Activated CD8-positive, alpha-beta T cell treated with anti-CD3 and anti-CD28 coated beads for 36 hours (primary cell): Measurements from ENCODE around the gene SLC30A4. TPM values are rescaled to one million over a fixed set of nuclear protein-coding genes. Genes with fewer than 3 reads are reported as not detected.

ENCODE experiments used
- ATAC-seq: fragments of 200-7000 bp; cut with Tn5 transposase; one replicate; pipeline ENCODE4 v1.10.0; 2021; ENCODE audit warnings: mild to moderate bottlenecking, moderate library complexity
- CTCF ChIA-PET: fragments of 350-600 bp; sonication (Branson Sonifier 250); formaldehyde crosslinking; loops from one replicate; lab custom pipeline; 2021; ENCODE audit warnings: antibody characterized with exemption; lab: Charles Lee
- POLR2A ChIA-PET: fragments of 350-600 bp; sonication (Branson Sonifier 250); formaldehyde crosslinking; loops from one replicate; lab custom pipeline; 2021; ENCODE audit warnings: antibody characterized with exemption; lab: Charles Lee
- DNase-seq: peaks from one replicate; pipeline ENCODE4 v3.0.0-alpha.2; 2020
- H3K27ac Mint-ChIP-seq: one replicate; pipeline ENCODE4 v1.8.0; 2021; ENCODE audit warnings: mild to moderate bottlenecking, mixed read lengths
- H3K27me3 Mint-ChIP-seq: one replicate; pipeline ENCODE4 v1.8.0; 2021; ENCODE audit warnings: mixed read lengths
- H3K36me3 Mint-ChIP-seq: one replicate; pipeline ENCODE4 v1.8.0; 2021; ENCODE audit warnings: low read depth, mixed read lengths
- H3K4me1 Mint-ChIP-seq: one replicate; pipeline ENCODE4 v1.8.0; 2021; ENCODE audit warnings: low read depth, mixed read lengths
- H3K4me3 Mint-ChIP-seq: one replicate; pipeline ENCODE4 v1.8.0; 2021; ENCODE audit warnings: mild to moderate bottlenecking, moderate library complexity, mixed read lengths
- H3K9me3 Mint-ChIP-seq: one replicate; pipeline ENCODE4 v1.8.0; 2021; ENCODE audit warnings: mixed read lengths
- CTCF ChIP-seq: fragments of 200-600 bp; IDR thresholded peaks from one replicate; pipeline ENCODE4 v1.8.0; 2022; ENCODE audit warnings: antibody characterized with exemption, mild to moderate bottlenecking
- intact Hi-C: fragments of 100-400 bp; cut with micrococcal nuclease; formaldehyde crosslinking; loops from one replicate; pipeline ENCODE4 v1.10.0; 2022
- total RNA-seq, 2 experiments: library from RNA; stranded (reverse); gene quantifications; one replicate each; pipeline ENCODE4 v1.2.3, GENCODE V29; 2021

SLC30A4 gene
- total RNA-seq, 2 experiments from 2014 or later = 1.7 to 2.0 TPM

- intact Hi-C loops = no loop called here
- Mint-ChIP-seq H3K27me3 (no peaks in the 10 kb centered on the region), H3K4me3 (no peak overlapping the region), H3K36me3 (no peaks in the 10 kb centered on the region), H3K27ac (no peak overlapping the region), H3K4me1 (no peaks in the 10 kb centered on the region), H3K9me3 (no peaks in the 10 kb centered on the region)
- CTCF ChIA-PET = interaction anchor here (1.0 kb wide), 1 partner anchor 15 kb away, joined by 3 read pairs; no protein-coding TSS in a partner anchor
- POLR2A ChIA-PET = no interaction called here
- TF ChIP-seq CTCF = no peak
- ATAC-seq (no peak), DNase-seq (no peak)
Measured at GRCh38 chr15:45481135-45481534, 41.4 kb downstream of the SLC30A4 start.

DNA sequence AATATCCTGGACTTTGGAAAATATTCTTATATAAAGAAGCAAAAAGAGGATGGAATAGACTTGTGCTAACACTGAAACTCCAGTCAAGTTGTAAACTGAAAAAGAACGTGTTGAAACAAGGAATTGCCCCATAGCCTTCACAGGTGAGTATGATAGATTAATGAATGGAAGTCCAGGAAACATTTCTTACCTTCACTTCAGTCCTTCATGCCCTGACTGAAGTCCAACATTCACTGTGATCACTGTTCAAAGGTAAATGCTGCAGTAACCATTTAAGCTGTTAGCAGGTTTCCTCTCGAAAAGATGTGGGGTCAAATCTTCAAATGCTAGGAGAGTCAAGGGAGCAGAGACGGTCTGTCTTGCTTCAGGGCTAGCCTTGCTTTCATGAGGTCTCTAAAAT is 46.1 kb downstream of the SLC30A4 start:
- H3K27ac Mint-ChIP-seq = no peak overlapping the region
- peaks cover 5% of the 10 kb centered on the region for H3K27me3 Mint-ChIP-seq
- DNase-seq (no peak), ATAC-seq (no peak)
- H3K36me3 Mint-ChIP-seq = no peaks in the 10 kb centered on the region
- intact Hi-C loops = no loop called here
- no peaks in the 10 kb centered on the region for H3K4me1 Mint-ChIP-seq
- POLR2A ChIA-PET = no interaction called here
- no peak overlapping the region for H3K4me3 Mint-ChIP-seq
- no peaks in the 10 kb centered on the region for H3K9me3 Mint-ChIP-seq
- CTCF ChIA-PET = interaction anchor here (1.2 to 2.4 kb wide), 5 partner anchors 18 to 358 kb away, joined by 3 to 6 read pairs (median 5); no protein-coding TSS in a partner anchor
- TF ChIP-seq CTCF = no peak

GRCh38 chr15:45474799-45475198 is 47.8 kb downstream of the SLC30A4 start:
- no peaks in the 10 kb centered on the region for H3K36me3 Mint-ChIP-seq
- H3K4me1 Mint-ChIP-seq = no peaks in the 10 kb centered on the region
- H3K4me3 Mint-ChIP-seq = no peak overlapping the region
- ChIA-PET POLR2A (no interaction called here), CTCF (no interaction called here)
- H3K27me3 Mint-ChIP-seq = peaks cover 8% of the 10 kb centered on the region
- DNase-seq (no peak), ATAC-seq (no peak)
- no peak overlapping the region for H3K27ac Mint-ChIP-seq
- TF ChIP-seq CTCF = no peak
- intact Hi-C loops = no loop called here
- no peaks in the 10 kb centered on the region for H3K9me3 Mint-ChIP-seq

DNA sequence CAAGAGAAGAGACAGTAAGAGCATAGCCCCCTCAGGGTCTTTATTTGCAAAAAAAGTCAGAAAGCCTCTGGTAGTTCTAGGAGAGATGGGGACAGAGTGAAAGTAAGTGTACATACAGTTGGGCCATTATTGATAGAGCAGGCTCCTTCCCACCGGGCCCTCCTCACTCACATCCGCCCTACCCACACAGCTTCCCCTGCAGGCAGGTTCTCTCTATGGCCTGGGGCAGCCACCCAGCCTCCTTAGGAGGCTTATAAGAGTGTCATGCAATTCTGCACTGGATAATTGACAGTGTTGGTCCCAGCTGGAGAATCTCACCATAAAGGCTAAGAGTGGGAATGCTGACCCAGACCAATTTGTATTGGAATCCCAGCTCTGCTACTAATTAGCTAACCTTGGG is 49.5 kb downstream of the SLC30A4 start:
- H3K27ac Mint-ChIP-seq = no peak overlapping the region
- ChIA-PET CTCF (interaction anchor here (0.9 to 2.9 kb wide), 5 partner anchors 15 to 141 kb away, joined by 3 to 10 read pairs (median 4); no protein-coding TSS in a partner anchor), POLR2A (no interaction called here)
- no peak overlapping the region for H3K4me3 Mint-ChIP-seq
- no peaks in the 10 kb centered on the region for H3K9me3 Mint-ChIP-seq
- no peak for TF ChIP-seq CTCF
- H3K36me3 Mint-ChIP-seq = no peaks in the 10 kb centered on the region
- intact Hi-C loops = no loop called here
- H3K4me1 Mint-ChIP-seq = no peaks in the 10 kb centered on the region
- peaks cover 19% of the 10 kb centered on the region for H3K27me3 Mint-ChIP-seq
- DNase-seq (no peak), ATAC-seq (no peak)

DNA sequence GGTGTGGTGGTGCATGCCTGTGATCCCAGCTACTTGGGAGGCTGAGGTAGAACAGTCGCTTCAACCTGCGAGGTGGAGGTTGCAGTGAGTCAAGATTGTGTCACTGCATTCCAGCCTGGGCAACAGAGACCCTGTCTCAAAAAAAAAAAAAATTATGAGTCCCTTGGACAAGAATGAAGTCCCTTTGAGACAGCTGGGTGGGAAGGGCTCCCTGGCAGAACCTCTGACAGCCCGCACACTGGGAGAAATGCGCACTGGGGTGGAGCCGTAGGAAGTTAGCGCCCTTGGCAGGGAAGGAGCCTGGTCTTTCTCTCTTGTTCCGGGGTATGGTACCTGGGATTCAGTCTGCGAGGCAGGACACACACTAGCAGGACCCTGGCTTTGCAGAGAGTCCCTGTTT is 51.4 kb downstream of the SLC30A4 start:
- H3K4me1 Mint-ChIP-seq = no peaks in the 10 kb centered on the region
- CTCF ChIA-PET = interaction anchor here (1.3 to 1.5 kb wide), 2 partner anchors 11 to 12 kb away, joined by 3 read pairs; no protein-coding TSS in a partner anchor
- TF ChIP-seq CTCF = no peak

More for the DNA sequence above, 51.4 kb downstream of the SLC30A4 start:
- Mint-ChIP-seq H3K27me3 (peaks cover 21% of the 10 kb centered on the region), H3K9me3 (no peaks in the 10 kb centered on the region), H3K4me3 (no peak overlapping the region), H3K36me3 (no peaks in the 10 kb centered on the region), H3K27ac (no peak overlapping the region)
- no peak for DNase-seq
- intact Hi-C loops = no loop called here
- POLR2A ChIA-PET = no interaction called here
- no peak for ATAC-seq
